Cardiac muscle cell (in vitro differentiated cells and primary cell): ENCODE results near the gene GALNT9. TPM values are rescaled to one million over a fixed set of nuclear protein-coding genes. Genes with fewer than 3 reads are reported as not detected.

ENCODE experiments used
- DNase-seq, 2 donors: peaks; one replicate each; pipeline versions ENCODE4 v3.0.0 to v3.0.0-alpha.2; 2010 to 2017; ENCODE audit warnings: low read depth in 1 of 2, low spot score in 1 of 2
- H3K27ac ChIP-seq: fragments of 200-600 bp; sonication (generic); 2 replicates; pipeline ENCODE4 v1.5.1; 2016
- H3K27me3 ChIP-seq: fragments of 200-600 bp; sonication (generic); 2 replicates; pipeline ENCODE4 v1.6.0; 2016; ENCODE audit warnings: control low read depth
- H3K36me3 ChIP-seq: fragments of 200-600 bp; sonication (generic); 2 replicates; pipeline ENCODE4 v1.5.1; 2016; ENCODE audit warnings: control low read depth
- H3K4me1 ChIP-seq: fragments of 200-600 bp; sonication (generic); 2 replicates; pipeline ENCODE4 v1.8.1; 2017; ENCODE audit warnings: low read depth, mild to moderate bottlenecking, mixed run types
- H3K4me3 ChIP-seq: fragments of 200-600 bp; sonication (generic); 2 replicates; pipeline ENCODE4 v1.5.1; 2016; ENCODE audit warnings: mild to moderate bottlenecking
- H3K9me3 ChIP-seq: fragments of 200-600 bp; sonication (generic); 2 replicates; pipeline ENCODE4 v1.5.1; 2017; ENCODE audit warnings: low read depth, mild to moderate bottlenecking, control low read depth
- polyA plus RNA-seq: library from polyadenylated mRNA; unstranded; fragments of >200 nt; fragmentation: Nextera tagmentation; extraction: Ambion mirVana; gene quantifications from 2 replicates; pipeline ENCODE4 v1.2.1, GENCODE V29; 2016
- total RNA-seq: library from RNA; depleted of rRNA; stranded (reverse); fragments of >200 nt; gene quantifications from 2 replicates; pipeline ENCODE4 v1.2.3, GENCODE V29; 2016
- TF ChIP-seq, protein P1 (sequence below): IDR thresholded peaks from 2 replicates; pipeline ENCODE4 v1.5.1; 2012; ENCODE audit warnings: low read depth, mild to moderate bottlenecking, low read length

The GALNT9 gene
- total and polyA plus RNA-seq, 2 experiments from 2014 or later: 0.42 to 0.45 TPM

DNA sequence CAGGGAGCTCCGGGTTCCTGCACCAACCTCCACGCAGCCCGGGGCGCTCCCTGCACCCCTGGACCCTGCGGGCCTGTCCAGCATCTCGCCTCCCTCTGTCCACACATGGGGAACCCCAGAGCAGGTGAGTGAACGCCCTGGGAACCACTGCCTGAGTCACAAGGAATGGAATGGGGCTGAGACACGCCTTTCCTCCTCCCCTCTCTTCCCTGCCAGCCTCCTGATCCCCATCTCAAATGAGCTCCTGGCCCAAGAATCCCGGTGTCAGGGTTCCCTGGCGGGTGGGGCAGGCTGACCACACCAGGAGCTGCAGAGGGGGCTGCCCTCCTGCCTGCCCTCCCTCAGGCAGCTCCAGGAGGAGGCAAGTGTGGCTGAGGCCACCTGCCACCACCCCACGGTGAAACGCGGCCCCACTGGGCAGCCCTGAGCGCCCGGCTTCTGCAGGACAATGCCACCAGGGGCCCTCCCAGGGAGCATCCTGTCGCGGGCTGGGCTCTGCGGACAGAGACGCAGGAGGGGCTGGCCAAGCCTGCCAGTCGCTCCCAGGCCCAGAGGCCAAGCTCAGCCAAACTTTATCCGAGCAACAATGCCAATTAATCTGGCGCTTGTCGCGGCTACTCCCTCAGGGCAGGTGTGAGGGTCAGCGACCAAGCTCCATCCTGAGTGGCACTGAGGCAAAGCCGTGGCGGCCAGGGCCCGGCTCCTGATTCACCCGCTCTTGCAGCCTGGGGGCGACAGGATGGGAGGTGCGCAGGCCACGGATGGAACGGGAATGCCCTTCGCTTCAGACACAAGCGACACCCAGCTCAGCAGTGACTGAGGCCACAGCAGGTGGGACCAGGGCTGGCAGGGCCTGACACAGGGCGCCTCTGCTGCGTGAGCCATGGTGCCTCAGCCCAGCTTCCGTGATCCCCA, 44.3 kb downstream of the GALNT9 start:
- H3K27me3 ChIP-seq: peaks cover 32% of the 10 kb centered on the region
- TF ChIP-seq, protein P1, sequence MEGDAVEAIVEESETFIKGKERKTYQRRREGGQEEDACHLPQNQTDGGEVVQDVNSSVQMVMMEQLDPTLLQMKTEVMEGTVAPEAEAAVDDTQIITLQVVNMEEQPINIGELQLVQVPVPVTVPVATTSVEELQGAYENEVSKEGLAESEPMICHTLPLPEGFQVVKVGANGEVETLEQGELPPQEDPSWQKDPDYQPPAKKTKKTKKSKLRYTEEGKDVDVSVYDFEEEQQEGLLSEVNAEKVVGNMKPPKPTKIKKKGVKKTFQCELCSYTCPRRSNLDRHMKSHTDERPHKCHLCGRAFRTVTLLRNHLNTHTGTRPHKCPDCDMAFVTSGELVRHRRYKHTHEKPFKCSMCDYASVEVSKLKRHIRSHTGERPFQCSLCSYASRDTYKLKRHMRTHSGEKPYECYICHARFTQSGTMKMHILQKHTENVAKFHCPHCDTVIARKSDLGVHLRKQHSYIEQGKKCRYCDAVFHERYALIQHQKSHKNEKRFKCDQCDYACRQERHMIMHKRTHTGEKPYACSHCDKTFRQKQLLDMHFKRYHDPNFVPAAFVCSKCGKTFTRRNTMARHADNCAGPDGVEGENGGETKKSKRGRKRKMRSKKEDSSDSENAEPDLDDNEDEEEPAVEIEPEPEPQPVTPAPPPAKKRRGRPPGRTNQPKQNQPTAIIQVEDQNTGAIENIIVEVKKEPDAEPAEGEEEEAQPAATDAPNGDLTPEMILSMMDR: no peak
- no peaks in the 10 kb centered on the region for H3K9me3 ChIP-seq
- DNase-seq: no peak
- no peaks in the 10 kb centered on the region for H3K36me3 ChIP-seq
- no peak overlapping the region for H3K27ac ChIP-seq
- H3K4me3 ChIP-seq: no peak overlapping the region
- H3K4me1 ChIP-seq: no peaks in the 10 kb centered on the region

DNA sequence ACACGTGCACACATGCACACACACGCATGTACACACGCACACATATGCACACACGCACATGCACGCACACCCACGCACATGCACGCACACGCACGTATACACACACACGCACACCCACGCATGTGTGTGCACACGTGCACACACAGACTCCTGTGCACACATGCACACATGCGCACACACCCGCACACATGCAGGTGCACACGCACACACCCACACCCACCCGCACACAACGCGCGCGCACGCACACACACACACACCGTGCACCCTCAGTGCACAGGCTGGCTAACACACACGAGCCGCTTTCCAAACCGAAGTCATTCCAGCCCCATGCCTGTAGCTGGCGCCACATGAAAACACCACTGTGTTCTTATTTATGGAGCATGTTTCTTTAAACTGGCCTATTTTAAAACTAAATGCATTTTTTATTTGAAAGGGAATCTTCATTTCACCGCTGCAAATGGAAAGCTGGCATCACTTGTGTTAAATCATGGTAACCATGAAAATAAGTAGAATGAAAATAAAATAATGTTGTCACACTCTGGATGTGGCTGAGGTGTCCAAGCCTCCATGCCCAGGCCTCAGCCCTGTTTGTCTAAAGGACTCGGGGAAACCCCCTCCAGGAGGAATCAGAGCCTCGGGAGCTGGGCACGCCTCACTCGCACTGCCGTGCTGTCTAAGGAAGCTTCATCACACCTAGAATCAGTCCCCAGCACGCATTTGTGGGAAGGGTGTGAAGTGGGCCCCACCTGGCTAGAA, 45.1 kb downstream of the GALNT9 start:
- H3K27me3 ChIP-seq: peaks cover 32% of the 10 kb centered on the region
- no peaks in the 10 kb centered on the region for H3K4me1 ChIP-seq

DNA sequence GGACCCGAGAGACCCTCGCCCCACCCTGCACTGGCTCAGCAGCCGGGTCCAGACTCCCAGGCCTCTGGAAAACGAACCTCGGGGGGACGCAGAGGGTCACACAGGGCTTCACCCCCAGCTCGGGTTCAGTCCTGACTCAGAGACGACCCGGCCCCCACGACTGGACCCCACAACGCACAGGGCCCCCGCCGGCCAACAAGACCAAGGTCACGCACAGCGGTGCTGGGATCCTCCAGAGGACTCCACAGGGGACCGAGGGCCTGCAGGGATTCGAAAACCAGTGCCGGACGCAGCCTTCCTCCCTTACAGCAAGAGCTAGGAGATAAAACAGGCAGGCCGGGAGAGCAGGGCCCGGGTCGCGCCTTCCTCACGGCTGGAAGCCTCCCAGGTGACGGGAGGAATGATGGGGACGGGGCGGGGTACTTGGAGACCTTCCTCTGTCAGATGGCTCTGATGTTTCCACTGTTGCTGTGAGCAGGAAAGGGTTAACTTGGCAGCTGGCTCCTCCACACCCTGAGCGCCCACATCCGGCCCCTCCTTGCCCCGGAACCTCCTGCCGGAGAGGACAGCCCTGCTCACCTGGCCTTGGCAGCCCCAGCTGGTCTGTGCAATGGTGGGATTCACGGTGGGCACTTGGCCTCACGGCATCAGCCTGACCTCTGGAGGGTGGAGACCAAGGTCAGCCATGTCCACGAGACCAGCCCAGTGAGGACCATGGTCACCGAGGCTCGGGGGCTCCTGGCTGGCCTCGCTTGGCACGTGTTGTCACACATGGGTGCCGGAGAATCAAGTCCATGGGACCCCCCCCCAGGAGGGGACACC, 46.2 kb downstream of the GALNT9 start:
- H3K27me3 ChIP-seq: peaks cover 32% of the 10 kb centered on the region
- no peak for DNase-seq

More for the DNA sequence above, 45.1 kb downstream of the GALNT9 start:
- H3K9me3 ChIP-seq: no peaks in the 10 kb centered on the region
- no peak overlapping the region for H3K27ac ChIP-seq
- peak in 1 of 2 donors; percentile 54 for DNase-seq
- no peaks in the 10 kb centered on the region for H3K36me3 ChIP-seq
- TF ChIP-seq, protein P1: peak; percentile 61
- no peak overlapping the region for H3K4me3 ChIP-seq

DNA sequence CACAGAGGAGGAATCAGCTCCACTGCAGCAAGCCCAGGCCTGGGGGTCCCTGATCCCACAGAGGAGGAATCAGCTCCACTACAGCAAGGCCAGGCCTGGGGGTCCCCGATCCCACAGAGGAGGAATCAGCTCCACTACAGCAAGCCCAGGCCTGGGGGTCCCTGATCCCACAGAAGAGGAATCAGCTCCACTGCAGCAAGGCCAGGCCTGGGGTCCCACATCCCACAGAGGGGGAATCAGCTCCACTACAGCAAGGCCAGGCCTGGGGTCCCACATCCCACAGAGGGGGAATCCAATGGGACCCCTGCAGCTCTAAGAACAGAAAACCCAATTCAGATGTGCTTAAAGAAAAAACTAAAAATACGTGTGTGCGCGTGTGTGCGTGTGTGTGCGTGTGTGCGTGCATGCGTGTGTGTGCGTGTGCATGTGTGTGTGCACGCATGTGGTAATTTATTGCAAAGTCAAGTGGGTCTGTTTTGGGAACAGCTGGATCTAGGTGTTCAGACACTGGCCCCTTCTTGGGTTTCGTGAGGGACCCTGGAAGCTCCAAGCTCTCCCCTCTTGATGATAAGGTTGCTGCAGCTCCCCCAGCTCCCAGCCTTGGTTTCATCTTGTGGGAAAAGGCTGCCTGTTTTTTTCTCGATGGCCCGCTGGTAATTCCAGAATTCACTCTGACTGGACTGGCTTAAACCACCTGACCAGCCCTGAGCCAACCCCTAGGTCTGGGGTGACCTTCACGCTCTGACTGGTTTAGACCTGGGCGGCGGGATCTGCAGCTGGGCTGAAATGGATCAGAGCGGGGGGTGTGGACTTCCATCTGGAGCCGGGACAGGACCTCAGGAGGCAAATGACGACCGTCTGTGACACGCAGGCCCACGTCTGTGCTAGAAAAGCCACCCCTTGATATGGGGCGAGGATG, 47.1 kb downstream of the GALNT9 start:
- Histone ChIP-seq H3K27me3 (peaks cover 30% of the 10 kb centered on the region), H3K4me3 (no peak overlapping the region), H3K4me1 (no peaks in the 10 kb centered on the region), H3K27ac (no peak overlapping the region), H3K9me3 (no peaks in the 10 kb centered on the region), H3K36me3 (no peaks in the 10 kb centered on the region)
- DNase-seq: no peak
- TF ChIP-seq, protein P1: no peak

More for the DNA sequence above, 46.2 kb downstream of the GALNT9 start:
- no peaks in the 10 kb centered on the region for H3K4me1 ChIP-seq
- H3K36me3 ChIP-seq: no peaks in the 10 kb centered on the region
- TF ChIP-seq, protein P1: no peak
- no peak overlapping the region for H3K4me3 ChIP-seq
- H3K27ac ChIP-seq: no peak overlapping the region
- no peaks in the 10 kb centered on the region for H3K9me3 ChIP-seq
